ENCODE data around the gene TEAD1. TPM values are rescaled to one million over a fixed set of nuclear protein-coding genes. Genes with fewer than 3 reads are reported as not detected.

The TEAD1 gene
- total RNA-seq, 2 experiments from 2014 or later, result 5.6 to 10.8 TPM

DNA sequence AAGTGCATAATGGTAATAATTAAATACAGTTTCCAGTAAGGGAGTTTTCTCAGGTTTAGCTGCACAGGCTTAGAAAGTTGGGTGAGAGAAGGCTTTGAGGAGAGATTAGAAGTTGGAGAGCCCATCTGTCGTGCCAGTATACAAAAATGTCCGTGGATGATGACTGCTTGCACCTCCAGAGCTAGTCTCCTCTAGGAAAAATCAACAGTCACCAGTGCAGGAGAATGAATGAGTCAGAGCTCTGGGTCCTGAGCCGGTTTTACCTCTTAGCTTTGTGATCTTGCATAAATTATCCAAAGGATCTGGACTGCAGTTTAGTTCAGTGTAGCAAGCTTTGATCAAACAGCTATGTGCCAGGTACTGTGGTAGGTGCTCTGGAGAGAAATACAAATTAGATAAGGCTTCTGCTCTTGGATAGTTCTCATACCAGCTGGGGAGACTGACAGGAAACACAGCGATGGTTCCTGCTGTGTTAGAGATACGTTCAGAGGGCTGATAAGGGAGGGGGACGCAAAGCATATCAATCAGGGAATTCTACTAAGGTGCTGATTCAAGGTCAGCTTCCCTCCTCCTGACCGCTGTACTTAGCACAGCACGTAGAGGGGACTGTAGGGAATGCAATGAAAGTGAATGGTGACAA, 125.9 kb downstream of the TEAD1 start:
- DNase-seq (ENCODE audit: low spot score), result no peak
- BruUV-seq (replicated peaks), result no TSS peak
- Histone ChIP-seq H3K27ac (ENCODE audit: low read depth, low read length, poor library complexity, severe bottlenecking) (no peak overlapping the region), H3K4me3 (ENCODE audit: low read depth, low read length, poor library complexity, severe bottlenecking) (no peak overlapping the region), H3K4me1 (ENCODE audit: insufficient read depth, low read length, poor library complexity, severe bottlenecking) (no peaks in the 10 kb centered on the region), H3K4me2 (ENCODE audit: low read length) (no peak overlapping the region), H2AFZ (ENCODE audit: low read length) (no peak overlapping the region), H3K79me2 (ENCODE audit: insufficient read depth, low read depth, low read length) (no peaks in the 10 kb centered on the region), H3K9me2 (ENCODE audit: insufficient read depth, low read length) (no peaks in the 10 kb centered on the region), H3K9me3 (ENCODE audit: low read length) (no peaks in the 10 kb centered on the region), H3K36me3 (ENCODE audit: insufficient read depth, low read length) (no peaks in the 10 kb centered on the region), H4K20me1 (ENCODE audit: insufficient read depth, low read length) (no peaks in the 10 kb centered on the region)
- ChIA-PET POLR2A (interaction anchor here (0.6 to 0.8 kb wide), 3 partner anchors 11 to 458 kb away, joined by 3 to 4 read pairs (median 3); no protein-coding TSS in a partner anchor), CTCF (ENCODE audit: unreplicated experiment) (no interaction called here)
- intact Hi-C loops (cut with micrococcal nuclease; ENCODE audit: unreplicated experiment), result no loop called here
- TF ChIP-seq, protein P1, sequence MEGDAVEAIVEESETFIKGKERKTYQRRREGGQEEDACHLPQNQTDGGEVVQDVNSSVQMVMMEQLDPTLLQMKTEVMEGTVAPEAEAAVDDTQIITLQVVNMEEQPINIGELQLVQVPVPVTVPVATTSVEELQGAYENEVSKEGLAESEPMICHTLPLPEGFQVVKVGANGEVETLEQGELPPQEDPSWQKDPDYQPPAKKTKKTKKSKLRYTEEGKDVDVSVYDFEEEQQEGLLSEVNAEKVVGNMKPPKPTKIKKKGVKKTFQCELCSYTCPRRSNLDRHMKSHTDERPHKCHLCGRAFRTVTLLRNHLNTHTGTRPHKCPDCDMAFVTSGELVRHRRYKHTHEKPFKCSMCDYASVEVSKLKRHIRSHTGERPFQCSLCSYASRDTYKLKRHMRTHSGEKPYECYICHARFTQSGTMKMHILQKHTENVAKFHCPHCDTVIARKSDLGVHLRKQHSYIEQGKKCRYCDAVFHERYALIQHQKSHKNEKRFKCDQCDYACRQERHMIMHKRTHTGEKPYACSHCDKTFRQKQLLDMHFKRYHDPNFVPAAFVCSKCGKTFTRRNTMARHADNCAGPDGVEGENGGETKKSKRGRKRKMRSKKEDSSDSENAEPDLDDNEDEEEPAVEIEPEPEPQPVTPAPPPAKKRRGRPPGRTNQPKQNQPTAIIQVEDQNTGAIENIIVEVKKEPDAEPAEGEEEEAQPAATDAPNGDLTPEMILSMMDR (conservative IDR thresholded peaks at IDR 0.05; ENCODE audit: low read length), result no peak
- no peak for TF ChIP-seq EZH2phosphoT487 (IDR thresholded peaks at IDR 0.05; ENCODE audit: borderline replicate concordance, low read depth, low read length)

DNA sequence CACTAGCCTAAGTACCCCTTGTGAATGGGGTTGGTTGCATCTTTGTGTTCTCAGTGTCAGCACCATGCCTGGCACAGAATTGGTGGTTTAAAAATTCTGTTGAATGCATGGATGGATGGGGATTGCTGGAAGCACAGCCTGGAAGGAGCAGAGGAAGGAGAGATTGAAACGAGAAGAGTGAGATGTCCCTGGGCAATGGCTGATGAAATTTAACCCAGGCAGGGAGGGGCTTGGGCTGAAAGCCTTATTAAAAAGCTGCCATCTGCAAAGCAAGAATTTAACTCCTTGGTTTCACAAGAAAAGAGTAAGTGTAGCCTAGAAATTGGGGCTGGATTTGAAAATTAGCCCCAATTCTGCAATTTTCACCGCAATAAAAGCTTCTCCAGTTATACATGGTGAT, 126.7 kb downstream of the TEAD1 start:
- Histone ChIP-seq H3K9me2 (ENCODE audit: insufficient read depth, low read length) (no peaks in the 10 kb centered on the region), H3K36me3 (ENCODE audit: insufficient read depth, low read length) (no peaks in the 10 kb centered on the region), H3K9me3 (ENCODE audit: low read length) (no peaks in the 10 kb centered on the region), H3K4me1 (ENCODE audit: insufficient read depth, low read length, poor library complexity, severe bottlenecking) (no peaks in the 10 kb centered on the region), H3K4me3 (ENCODE audit: low read depth, low read length, poor library complexity, severe bottlenecking) (no peak overlapping the region), H4K20me1 (ENCODE audit: insufficient read depth, low read length) (no peaks in the 10 kb centered on the region), H2AFZ (ENCODE audit: low read length) (no peak overlapping the region), H3K4me2 (ENCODE audit: low read length) (no peak overlapping the region), H3K27ac (ENCODE audit: low read depth, low read length, poor library complexity, severe bottlenecking) (no peak overlapping the region), H3K79me2 (ENCODE audit: insufficient read depth, low read depth, low read length) (no peaks in the 10 kb centered on the region)
- intact Hi-C loops (cut with micrococcal nuclease; ENCODE audit: unreplicated experiment), result no loop called here
- POLR2A ChIA-PET, result interaction anchor here (0.5 to 0.6 kb wide), 2 partner anchors 415 to 457 kb away, joined by 3 read pairs; no protein-coding TSS in a partner anchor
- TF ChIP-seq, protein P1 (conservative IDR thresholded peaks at IDR 0.05; ENCODE audit: low read length), result no peak
- no peak for TF ChIP-seq EZH2phosphoT487 (IDR thresholded peaks at IDR 0.05; ENCODE audit: borderline replicate concordance, low read depth, low read length)
- no peak for DNase-seq (ENCODE audit: low spot score)
- CTCF ChIA-PET (ENCODE audit: unreplicated experiment), result no interaction called here
- no TSS peak for BruUV-seq (replicated peaks)

DNA sequence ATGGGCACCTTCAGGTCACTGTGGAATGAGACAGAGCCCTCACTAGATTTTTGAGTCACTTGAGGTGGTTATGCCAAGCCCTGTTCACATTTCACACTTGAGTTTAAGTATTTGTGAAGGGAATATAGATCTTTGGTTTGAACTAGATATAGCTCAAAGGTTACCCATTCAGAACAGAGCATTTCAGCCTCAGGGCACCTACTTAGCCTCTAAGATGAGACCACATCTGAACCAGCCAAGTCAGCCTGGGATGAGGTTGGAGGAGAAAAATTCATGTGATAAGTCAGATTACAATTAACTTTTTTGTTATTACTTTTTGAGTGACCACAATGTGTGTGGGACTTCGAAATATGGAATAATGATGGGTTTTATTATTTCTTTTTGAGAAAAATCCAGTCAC, 127.8 kb downstream of the TEAD1 start:
- CTCF ChIA-PET (ENCODE audit: unreplicated experiment), result no interaction called here

More for the DNA sequence above, 127.8 kb downstream of the TEAD1 start:
- Histone ChIP-seq H3K79me2 (ENCODE audit: insufficient read depth, low read depth, low read length) (no peaks in the 10 kb centered on the region), H3K27ac (ENCODE audit: low read depth, low read length, poor library complexity, severe bottlenecking) (no peak overlapping the region), H3K4me2 (ENCODE audit: low read length) (no peak overlapping the region), H3K36me3 (ENCODE audit: insufficient read depth, low read length) (no peaks in the 10 kb centered on the region), H3K4me3 (ENCODE audit: low read depth, low read length, poor library complexity, severe bottlenecking) (no peak overlapping the region), H2AFZ (ENCODE audit: low read length) (no peak overlapping the region), H3K9me2 (ENCODE audit: insufficient read depth, low read length) (no peaks in the 10 kb centered on the region), H4K20me1 (ENCODE audit: insufficient read depth, low read length) (no peaks in the 10 kb centered on the region), H3K4me1 (ENCODE audit: insufficient read depth, low read length, poor library complexity, severe bottlenecking) (no peaks in the 10 kb centered on the region), H3K9me3 (ENCODE audit: low read length) (no peaks in the 10 kb centered on the region)
- BruUV-seq (replicated peaks), result no TSS peak
- no peak for TF ChIP-seq EZH2phosphoT487 (IDR thresholded peaks at IDR 0.05; ENCODE audit: borderline replicate concordance, low read depth, low read length)
- TF ChIP-seq, protein P1 (conservative IDR thresholded peaks at IDR 0.05; ENCODE audit: low read length), result no peak
- DNase-seq (ENCODE audit: low spot score), result no peak
- POLR2A ChIA-PET, result no interaction called here
- intact Hi-C loops (cut with micrococcal nuclease; ENCODE audit: unreplicated experiment), result no loop called here
